ENCODE measurements around the gene SPATA12. TPM values are rescaled to one million over a fixed set of nuclear protein-coding genes. Genes with fewer than 3 reads are reported as not detected.

Gene SPATA12
- total RNA-seq, 4 donors from 2014 or later = not detected

GRCh38 chr3:57048728-57049127, 11.7 kb upstream of the SPATA12 start:
- H3K36me3 ChIP-seq = no peaks in the 10 kb centered on the region
- intact Hi-C loops (cut with DNase I; ENCODE audit: low total_unique reads) = no loop called here
- WGBS, 2 donors (ENCODE audit: low coverage in 1 of 2) = 92% methylated on average over 4 of the region's 4 CpGs; no CpG with 5 or more reads in 1 of the 2 donors
- in situ Hi-C loops (cut with MboI; ENCODE audit: low pct_ligation_motif_present in 1 of 4, low pct_unique_long_range_greater_than_20kb in 1 of 4, low sequenced_read_pairs in 3 of 4) = no loop called here
- H3K9me3 ChIP-seq = no peaks in the 10 kb centered on the region
- DNase-seq = no peak
- TF ChIP-seq EP300 (IDR thresholded peaks at IDR 0.05; ENCODE audit: low read depth) = no peak
- TF ChIP-seq POLR2AphosphoS5 (IDR thresholded peaks at IDR 0.05) = no peak
- TF ChIP-seq CTCF (IDR thresholded peaks at IDR 0.05) = no peak
- no peak overlapping the region for H3K4me3 ChIP-seq
- H3K4me1 ChIP-seq = peaks cover 0 to 7% (median 1%) of the 10 kb centered on the region in 4 donors
- H3K27ac ChIP-seq = peak overlapping the region in 1 of 4 donors; percentile 19
- H3K27me3 ChIP-seq = no peaks in the 10 kb centered on the region

- no peaks in the 10 kb centered on the region for H3K9me3 ChIP-seq
- WGBS, 2 donors (ENCODE audit: low coverage in 1 of 2) = 84 to 100% methylated on average over 1 to 5 of the region's 5 CpGs
- no peak for TF ChIP-seq CTCF (IDR thresholded peaks at IDR 0.05)
- TF ChIP-seq POLR2AphosphoS5 (IDR thresholded peaks at IDR 0.05) = no peak
- no peak for TF ChIP-seq EP300 (IDR thresholded peaks at IDR 0.05; ENCODE audit: low read depth)
- no peak for TF ChIP-seq POLR2A (IDR thresholded peaks at IDR 0.05)
- intact Hi-C loops (cut with DNase I; ENCODE audit: low total_unique reads) = no loop called here
- no peak overlapping the region for H3K4me3 ChIP-seq
- peaks cover 0 to under 1% (median 0%) of the 10 kb centered on the region in 4 donors for H3K4me1 ChIP-seq
- no peak overlapping the region for H3K27ac ChIP-seq
- no peaks in the 10 kb centered on the region for H3K27me3 ChIP-seq
- in situ Hi-C loops (cut with MboI; ENCODE audit: low pct_ligation_motif_present in 1 of 4, low pct_unique_long_range_greater_than_20kb in 1 of 4, low sequenced_read_pairs in 3 of 4) = no loop called here
- no peak for DNase-seq
- H3K36me3 ChIP-seq = no peaks in the 10 kb centered on the region
Observed at GRCh38 chr3:57052662-57053061, 7.8 kb upstream of the SPATA12 start.

DNA sequence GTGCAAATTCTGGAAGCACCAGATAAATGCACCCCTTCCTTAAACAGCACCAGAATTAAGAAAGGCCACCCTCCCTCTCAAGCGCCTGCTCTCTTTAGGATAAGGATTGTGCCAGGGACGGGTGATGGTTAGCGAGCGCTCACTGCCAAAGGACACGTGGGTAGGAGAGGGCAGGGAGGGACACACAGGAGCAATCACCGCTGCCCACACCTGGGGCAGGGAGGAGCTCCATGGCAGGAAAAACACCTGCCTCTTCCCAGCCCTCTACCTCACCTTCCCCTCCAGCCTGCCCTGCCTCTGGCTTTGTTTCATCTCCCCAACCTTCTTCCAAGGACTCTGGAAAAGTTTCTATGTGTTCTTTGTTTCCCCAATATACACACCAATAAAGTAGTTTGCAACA, 7.3 kb upstream of the SPATA12 start:
- H3K9me3 ChIP-seq = no peaks in the 10 kb centered on the region
- intact Hi-C loops (cut with DNase I; ENCODE audit: low total_unique reads) = no loop called here
- no peak for DNase-seq

GRCh38 chr3:57057351-57057750, 3.1 kb upstream of the SPATA12 start:
- TF ChIP-seq EP300 (IDR thresholded peaks at IDR 0.05; ENCODE audit: low read depth) = no peak
- no peak for TF ChIP-seq CTCF (IDR thresholded peaks at IDR 0.05)
- no peak overlapping the region for H3K27ac ChIP-seq

More for the DNA sequence above, 7.3 kb upstream of the SPATA12 start:
- H3K4me3 ChIP-seq = no peak overlapping the region
- no peak overlapping the region for H3K27ac ChIP-seq
- in situ Hi-C loops (cut with MboI; ENCODE audit: low pct_ligation_motif_present in 1 of 4, low pct_unique_long_range_greater_than_20kb in 1 of 4, low sequenced_read_pairs in 3 of 4) = no loop called here
- WGBS, 2 donors (ENCODE audit: low coverage in 1 of 2) = 57% methylated on average over 6 of the region's 6 CpGs; no CpG with 5 or more reads in 1 of the 2 donors
- H3K36me3 ChIP-seq = no peaks in the 10 kb centered on the region
- TF ChIP-seq POLR2A (IDR thresholded peaks at IDR 0.05) (no peak), POLR2AphosphoS5 (IDR thresholded peaks at IDR 0.05) (no peak), CTCF (IDR thresholded peaks at IDR 0.05) (no peak), EP300 (IDR thresholded peaks at IDR 0.05; ENCODE audit: low read depth) (no peak)
- no peaks in the 10 kb centered on the region for H3K27me3 ChIP-seq
- H3K4me1 ChIP-seq = no peaks in the 10 kb centered on the region

More at GRCh38 chr3:57057351-57057750, 3.1 kb upstream of the SPATA12 start:
- 76 to 84% methylated on average over 5 to 6 of the region's 6 CpGs for WGBS, 2 donors (ENCODE audit: low coverage in 1 of 2)
- H3K9me3 ChIP-seq = no peaks in the 10 kb centered on the region
- no peak for DNase-seq
- no peaks in the 10 kb centered on the region for H3K27me3 ChIP-seq
- intact Hi-C loops (cut with DNase I; ENCODE audit: low total_unique reads) = no loop called here
- no peak overlapping the region for H3K4me3 ChIP-seq
- H3K4me1 ChIP-seq = peaks cover 7 to 27% (median 14%) of the 10 kb centered on the region in 4 donors
- in situ Hi-C loops (cut with MboI; ENCODE audit: low pct_ligation_motif_present in 1 of 4, low pct_unique_long_range_greater_than_20kb in 1 of 4, low sequenced_read_pairs in 3 of 4) = no loop called here
- H3K36me3 ChIP-seq = no peaks in the 10 kb centered on the region
